Caco-2 (cell line): ENCODE data around the gene COL4A2. TPM values are rescaled to one million over a fixed set of nuclear protein-coding genes. Genes with fewer than 3 reads are reported as not detected.

Experiments
- BruUV-seq: library from RNA; stranded (reverse); fragments of 400-500 nt; replicated peaks from 2 replicates; lab custom pipeline; 2021; lab: Mats Ljungman, UMichigan
- CTCF ChIA-PET: fragments of 300-600 bp; sonication (Branson Sonifier 250); formaldehyde crosslinking; loops from one replicate; lab custom pipeline; 2022; ENCODE audit warnings: antibody characterized with exemption; lab: Charles Lee
- POLR2A ChIA-PET: fragments of 300-600 bp; sonication (Branson Sonifier 250); formaldehyde crosslinking; loops from one replicate; lab custom pipeline; 2022; ENCODE audit warnings: antibody characterized with exemption; lab: Charles Lee
- DNase-seq, 2 experiments: peaks; one replicate each; pipeline versions ENCODE4 v3.0.0 to v3.0.0-alpha.2; 2020 to 2022
- H3K27me3 ChIP-seq: replicated peaks from 2 replicates; pipeline ENCODE4 v1.6.0; 2011; ENCODE audit warnings: low read length; ENCODE audit not compliant: control insufficient read depth, insufficient read depth
- H3K36me3 ChIP-seq: 2 replicates; pipeline ENCODE4 v1.5.1; 2011; ENCODE audit warnings: low read length; ENCODE audit not compliant: control insufficient read depth, insufficient read depth
- H3K4me1 ChIP-seq: fragments of 250-450 bp; sonication (Bioruptor Pico); 2 replicates; pipeline ENCODE4 v1.5.1; 2020; ENCODE audit warnings: mild to moderate bottlenecking
- H3K4me3 ChIP-seq: 2 replicates; pipeline ENCODE4 v1.5.1; 2011; ENCODE audit warnings: low read depth, mild to moderate bottlenecking, control low read depth, low read length
- H3K9me3 ChIP-seq: fragments of 250-450 bp; sonication (Bioruptor Pico); 2 replicates; pipeline ENCODE4 v1.5.1; 2020; ENCODE audit warnings: mild to moderate bottlenecking, moderate library complexity
- H3K27ac Mint-ChIP-seq: one replicate; pipeline ENCODE4 v1.8.0; 2022; ENCODE audit warnings: mixed read lengths; ENCODE audit not compliant: unreplicated experiment
- H3K27me3 Mint-ChIP-seq: one replicate; pipeline ENCODE4 v1.8.0; 2022; ENCODE audit warnings: mixed read lengths; ENCODE audit not compliant: insufficient read depth, unreplicated experiment
- H3K36me3 Mint-ChIP-seq: one replicate; pipeline ENCODE4 v1.8.0; 2022; ENCODE audit warnings: mild to moderate bottlenecking, mixed read lengths; ENCODE audit not compliant: insufficient read depth, unreplicated experiment
- H3K4me1 Mint-ChIP-seq: one replicate; pipeline ENCODE4 v1.8.0; 2022; ENCODE audit warnings: low read depth, mixed read lengths; ENCODE audit not compliant: unreplicated experiment
- H3K4me3 Mint-ChIP-seq: one replicate; pipeline ENCODE4 v1.8.0; 2022; ENCODE audit warnings: mild to moderate bottlenecking, moderate library complexity, mixed read lengths; ENCODE audit not compliant: unreplicated experiment
- H3K9me3 Mint-ChIP-seq: one replicate; pipeline ENCODE4 v1.8.0; 2022; ENCODE audit warnings: mixed read lengths; ENCODE audit not compliant: unreplicated experiment
- intact Hi-C: fragments of 100-400 bp; cut with micrococcal nuclease; formaldehyde crosslinking; loops from one replicate; pipeline ENCODE4 v1.10.0; 2022; ENCODE audit not compliant: unreplicated experiment
- total RNA-seq: library from RNA; stranded (reverse); gene quantifications from 2 replicates; pipeline ENCODE4 v1.2.3, GENCODE V29; 2022
- TF ChIP-seq, protein P1 (sequence below), 2 experiments: fragments of 200-600 bp in 1 of 2; IDR thresholded peaks; 1 replicate in 1 of 2; 2 replicates in 1 of 2; pipeline versions ENCODE4 v1.5.1 to v1.8.0; 2011 to 2022; ENCODE audit warnings: antibody characterized with exemption in 1 of 2, control low read depth in 1 of 2, inconsistent platforms in 1 of 2, low read depth in 1 of 2, low read length in 1 of 2, mild to moderate bottlenecking in 1 of 2, moderate library complexity in 1 of 2; ENCODE audit not compliant: insufficient read depth in 1 of 2, severe bottlenecking in 1 of 2, unreplicated experiment in 1 of 2

The COL4A2 gene
- total RNA-seq, 1 experiment from 2014 or later: 19.2 TPM

DNA sequence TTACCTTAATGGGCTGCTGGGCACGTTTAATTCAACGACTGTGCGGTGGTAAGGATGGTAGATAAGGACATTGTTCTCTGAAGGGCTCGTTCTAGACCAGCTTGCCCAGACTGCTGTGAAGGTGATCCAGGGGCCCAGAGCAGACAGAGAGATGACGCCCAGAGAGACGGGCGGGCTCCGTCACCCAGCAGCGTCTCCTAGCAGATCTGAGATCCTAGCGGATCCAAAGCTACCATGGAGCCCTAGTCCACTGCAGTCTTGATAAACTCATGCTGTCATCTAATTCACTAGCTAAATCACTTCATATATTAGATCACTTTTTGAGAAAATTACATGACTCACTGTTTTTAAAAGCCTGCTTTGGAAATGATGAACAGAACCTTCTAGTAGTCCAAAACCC is 21.5 kb downstream of the COL4A2 start:
- intact Hi-C loops: no loop called here
- no TSS peak for BruUV-seq
- Mint-ChIP-seq H3K9me3 (no peaks in the 10 kb centered on the region), H3K4me1 (peaks cover 12% of the 10 kb centered on the region), H3K4me3 (no peak overlapping the region), H3K27ac (no peak overlapping the region), H3K27me3 (no peaks in the 10 kb centered on the region), H3K36me3 (no peaks in the 10 kb centered on the region)
- ChIA-PET POLR2A (no interaction called here), CTCF (no interaction called here)
- no peak for DNase-seq
- Histone ChIP-seq H3K36me3 (no peaks in the 10 kb centered on the region), H3K4me3 (no peak overlapping the region), H3K4me1 (peaks cover 21% of the 10 kb centered on the region), H3K9me3 (no peaks in the 10 kb centered on the region), H3K27me3 (no peaks in the 10 kb centered on the region)
- TF ChIP-seq, protein P1, sequence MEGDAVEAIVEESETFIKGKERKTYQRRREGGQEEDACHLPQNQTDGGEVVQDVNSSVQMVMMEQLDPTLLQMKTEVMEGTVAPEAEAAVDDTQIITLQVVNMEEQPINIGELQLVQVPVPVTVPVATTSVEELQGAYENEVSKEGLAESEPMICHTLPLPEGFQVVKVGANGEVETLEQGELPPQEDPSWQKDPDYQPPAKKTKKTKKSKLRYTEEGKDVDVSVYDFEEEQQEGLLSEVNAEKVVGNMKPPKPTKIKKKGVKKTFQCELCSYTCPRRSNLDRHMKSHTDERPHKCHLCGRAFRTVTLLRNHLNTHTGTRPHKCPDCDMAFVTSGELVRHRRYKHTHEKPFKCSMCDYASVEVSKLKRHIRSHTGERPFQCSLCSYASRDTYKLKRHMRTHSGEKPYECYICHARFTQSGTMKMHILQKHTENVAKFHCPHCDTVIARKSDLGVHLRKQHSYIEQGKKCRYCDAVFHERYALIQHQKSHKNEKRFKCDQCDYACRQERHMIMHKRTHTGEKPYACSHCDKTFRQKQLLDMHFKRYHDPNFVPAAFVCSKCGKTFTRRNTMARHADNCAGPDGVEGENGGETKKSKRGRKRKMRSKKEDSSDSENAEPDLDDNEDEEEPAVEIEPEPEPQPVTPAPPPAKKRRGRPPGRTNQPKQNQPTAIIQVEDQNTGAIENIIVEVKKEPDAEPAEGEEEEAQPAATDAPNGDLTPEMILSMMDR (IDR thresholded peaks at IDR 0.05; ENCODE audit: insufficient read depth in 1 of 2, low read depth in 1 of 2, low read length in 1 of 2, severe bottlenecking in 1 of 2, unreplicated experiment in 1 of 2): no peak

DNA sequence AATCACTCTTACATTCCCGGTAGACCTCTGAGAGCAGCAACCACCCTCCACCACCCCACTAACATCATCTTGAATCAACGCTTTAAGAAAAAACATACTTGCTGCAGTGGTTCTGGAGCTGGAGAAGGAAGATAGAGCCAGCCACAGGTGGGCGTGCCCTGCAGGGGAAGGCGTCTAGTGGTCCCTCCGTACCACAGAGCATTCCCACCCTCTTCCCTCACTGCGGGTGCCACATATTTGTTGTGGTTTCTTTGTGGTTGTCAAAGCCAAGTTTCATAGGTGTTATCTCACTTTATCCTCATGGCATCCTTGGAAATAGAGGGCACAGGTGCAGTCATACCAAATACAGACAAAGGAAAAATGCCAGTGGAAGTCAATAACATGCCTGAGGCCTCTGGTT is 22.2 kb downstream of the COL4A2 start:
- TF ChIP-seq, protein P1 (IDR thresholded peaks at IDR 0.05; ENCODE audit: insufficient read depth in 1 of 2, low read depth in 1 of 2, low read length in 1 of 2, severe bottlenecking in 1 of 2, unreplicated experiment in 1 of 2): no peak
- BruUV-seq: no TSS peak
- peaks cover 21% of the 10 kb centered on the region for H3K4me1 ChIP-seq
- no peak for DNase-seq
- no peak overlapping the region for H3K4me3 ChIP-seq
- Mint-ChIP-seq H3K27ac (no peak overlapping the region), H3K4me3 (no peak overlapping the region), H3K4me1 (peaks cover 12% of the 10 kb centered on the region), H3K9me3 (no peaks in the 10 kb centered on the region), H3K36me3 (no peaks in the 10 kb centered on the region), H3K27me3 (no peaks in the 10 kb centered on the region)
- H3K9me3 ChIP-seq: no peaks in the 10 kb centered on the region
- POLR2A ChIA-PET: no interaction called here
- no peaks in the 10 kb centered on the region for H3K27me3 ChIP-seq
- intact Hi-C loops: no loop called here
- no peaks in the 10 kb centered on the region for H3K36me3 ChIP-seq
- CTCF ChIA-PET: no interaction called here

DNA sequence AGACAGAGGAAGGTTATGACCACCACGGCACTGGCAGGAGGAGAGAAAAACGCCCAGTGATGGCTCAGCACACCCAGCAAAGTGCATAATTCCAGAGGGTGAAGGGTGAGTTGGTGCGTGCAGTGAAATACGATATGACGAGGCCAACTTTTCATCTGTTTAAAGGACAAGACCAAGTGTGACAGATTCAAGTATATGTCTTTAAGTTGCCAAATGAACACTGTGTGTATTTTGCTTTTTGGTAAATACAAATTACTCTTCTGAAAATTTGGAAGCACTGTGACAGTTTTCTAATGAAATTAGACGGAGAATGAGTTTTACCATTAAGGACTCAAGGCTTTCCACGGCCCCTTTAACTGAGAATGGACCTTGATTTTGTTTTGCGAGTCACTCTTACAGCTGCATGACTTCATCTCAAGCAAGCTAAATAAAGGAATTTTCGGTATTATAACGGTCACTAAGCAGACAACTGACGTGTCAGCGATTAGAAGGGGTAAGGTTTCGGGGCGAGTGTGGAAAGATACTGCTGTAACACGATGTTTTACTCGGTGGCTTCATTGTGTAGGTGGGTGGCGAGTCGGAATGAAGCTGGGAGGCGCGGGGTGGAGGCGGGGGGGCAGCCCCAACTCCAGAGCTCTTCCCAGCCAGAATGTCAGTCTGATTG is 22.8 kb downstream of the COL4A2 start:
- CTCF ChIA-PET: no interaction called here
- BruUV-seq: no TSS peak

More for the DNA sequence above, 22.8 kb downstream of the COL4A2 start:
- POLR2A ChIA-PET: no interaction called here
- Mint-ChIP-seq H3K27me3 (no peaks in the 10 kb centered on the region), H3K27ac (no peak overlapping the region), H3K36me3 (no peaks in the 10 kb centered on the region), H3K4me1 (peaks cover 12% of the 10 kb centered on the region), H3K4me3 (no peak overlapping the region), H3K9me3 (no peaks in the 10 kb centered on the region)
- H3K4me1 ChIP-seq: peaks cover 20% of the 10 kb centered on the region
- H3K36me3 ChIP-seq: no peaks in the 10 kb centered on the region
- no peaks in the 10 kb centered on the region for H3K27me3 ChIP-seq
- H3K9me3 ChIP-seq: no peaks in the 10 kb centered on the region
- TF ChIP-seq, protein P1 (IDR thresholded peaks at IDR 0.05; ENCODE audit: insufficient read depth in 1 of 2, low read depth in 1 of 2, low read length in 1 of 2, severe bottlenecking in 1 of 2, unreplicated experiment in 1 of 2): no peak
- H3K4me3 ChIP-seq: no peak overlapping the region
- no peak for DNase-seq
- intact Hi-C loops: no loop called here
